ENCODE measurements around the gene PTPRD.

Gene PTPRD

GRCh38 chr9:8718121-8718725 is 1894.6 kb downstream of the PTPRD start:
- TF ChIP-seq FOXP2 (optimal IDR thresholded peaks at IDR 0.05; ENCODE audit: borderline replicate concordance, extremely low read depth, extremely low read length, insufficient read depth), result no peak

- no peak for TF ChIP-seq TAF1 (IDR thresholded peaks at IDR 0.05; ENCODE audit: borderline replicate concordance, insufficient read depth, low read length)
- TF ChIP-seq POLR2AphosphoS5 (IDR thresholded peaks at IDR 0.05; ENCODE audit: low read depth, low read length), result no peak
- TF ChIP-seq FOXP2 (optimal IDR thresholded peaks at IDR 0.05; ENCODE audit: borderline replicate concordance, extremely low read depth, extremely low read length, insufficient read depth), result no peak
- no peak for TF ChIP-seq REST (IDR thresholded peaks at IDR 0.05; ENCODE audit: insufficient read depth in 1 of 2, low read depth in 2 of 2, low read length in 2 of 2)
- no peak for TF ChIP-seq SIN3A (IDR thresholded peaks at IDR 0.05; ENCODE audit: borderline replicate concordance, insufficient read depth, low read length)
Measured at GRCh38 chr9:8717146-8717545, 1895.7 kb downstream of the PTPRD start.

GRCh38 chr9:8715788-8716187 is 1897.0 kb downstream of the PTPRD start:
- TF ChIP-seq FOXP2 (optimal IDR thresholded peaks at IDR 0.05; ENCODE audit: borderline replicate concordance, extremely low read depth, extremely low read length, insufficient read depth) (no peak), SIN3A (IDR thresholded peaks at IDR 0.05; ENCODE audit: borderline replicate concordance, insufficient read depth, low read length) (no peak)

DNA sequence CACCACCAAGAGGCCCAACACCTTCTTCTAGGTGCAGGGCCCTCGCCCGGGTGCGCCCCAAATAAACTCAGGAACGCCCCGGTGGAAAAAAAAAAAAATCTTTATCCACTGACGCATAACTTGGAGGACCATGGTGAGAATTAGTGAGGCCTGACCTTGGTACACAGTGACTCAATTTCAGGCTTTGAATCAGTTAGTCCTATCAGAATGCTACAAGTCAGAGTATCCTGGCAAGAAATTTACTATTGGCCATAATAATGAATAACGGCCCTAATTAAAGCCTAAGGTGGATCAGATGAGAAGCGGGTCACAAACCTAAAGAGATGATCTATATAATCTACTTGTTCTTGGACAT is 1899.0 kb downstream of the PTPRD start:
- no peak for TF ChIP-seq TAF1 (IDR thresholded peaks at IDR 0.05; ENCODE audit: borderline replicate concordance, insufficient read depth, low read length)
- no peak for TF ChIP-seq POLR2AphosphoS5 (IDR thresholded peaks at IDR 0.05; ENCODE audit: low read depth, low read length)
- TF ChIP-seq REST (IDR thresholded peaks at IDR 0.05; ENCODE audit: insufficient read depth in 1 of 2, low read depth in 2 of 2, low read length in 2 of 2), result no peak
- no peak for TF ChIP-seq SIN3A (IDR thresholded peaks at IDR 0.05; ENCODE audit: borderline replicate concordance, insufficient read depth, low read length)
- no peak for TF ChIP-seq FOXP2 (optimal IDR thresholded peaks at IDR 0.05; ENCODE audit: borderline replicate concordance, extremely low read depth, extremely low read length, insufficient read depth)

DNA sequence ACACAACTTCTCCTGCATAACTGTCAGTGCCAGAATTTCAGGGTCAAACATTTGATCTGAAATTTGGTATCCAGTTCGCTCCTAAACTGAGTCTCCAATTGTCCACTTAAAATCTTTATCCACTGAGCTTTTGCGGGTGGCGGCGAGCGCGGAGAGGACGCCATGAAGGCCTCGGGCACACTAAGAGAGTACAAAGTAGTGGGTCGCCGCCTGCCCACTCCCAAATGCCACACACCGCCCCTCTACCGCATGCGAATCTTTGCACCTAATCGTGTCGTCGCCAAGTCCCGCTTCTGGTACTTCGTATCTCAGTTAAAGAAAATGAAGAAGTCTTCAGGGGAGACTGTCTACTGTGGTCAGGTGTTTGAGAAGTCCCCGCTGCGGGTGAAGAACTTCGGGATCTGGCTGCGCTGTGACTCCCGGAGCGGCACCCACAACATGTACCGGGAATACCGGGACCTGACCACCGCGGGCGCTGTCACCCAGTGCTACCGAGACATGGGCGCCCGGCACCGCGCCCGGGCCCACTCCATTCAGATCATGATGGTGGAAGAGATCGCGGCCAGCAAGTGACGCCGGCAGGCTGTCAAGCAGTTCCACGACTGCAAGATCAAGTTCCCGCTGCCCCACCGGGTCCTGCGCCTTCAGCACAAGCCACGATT is 1899.5 kb downstream of the PTPRD start:
- TF ChIP-seq SIN3A (IDR thresholded peaks at IDR 0.05; ENCODE audit: borderline replicate concordance, insufficient read depth, low read length) (no peak), TAF1 (IDR thresholded peaks at IDR 0.05; ENCODE audit: borderline replicate concordance, insufficient read depth, low read length) (no peak), FOXP2 (optimal IDR thresholded peaks at IDR 0.05; ENCODE audit: borderline replicate concordance, extremely low read depth, extremely low read length, insufficient read depth) (no peak), REST (IDR thresholded peaks at IDR 0.05; ENCODE audit: insufficient read depth in 1 of 2, low read depth in 2 of 2, low read length in 2 of 2) (no peak)

GRCh38 chr9:8709731-8710130 is 1903.1 kb downstream of the PTPRD start:
- TF ChIP-seq FOXP2 (optimal IDR thresholded peaks at IDR 0.05; ENCODE audit: borderline replicate concordance, extremely low read depth, extremely low read length, insufficient read depth) (no peak), TAF1 (IDR thresholded peaks at IDR 0.05; ENCODE audit: borderline replicate concordance, insufficient read depth, low read length) (no peak), POLR2AphosphoS5 (IDR thresholded peaks at IDR 0.05; ENCODE audit: low read depth, low read length) (no peak), REST (IDR thresholded peaks at IDR 0.05; ENCODE audit: insufficient read depth in 1 of 2, low read depth in 2 of 2, low read length in 2 of 2) (no peak), SIN3A (IDR thresholded peaks at IDR 0.05; ENCODE audit: borderline replicate concordance, insufficient read depth, low read length) (no peak)

All from PFSK-1 (cell line).